ENCODE data around the gene ADAM15.

Gene ADAM15

GRCh38 chr1:155033524-155033923, 17.6 kb upstream of the ADAM15 start, which contains the start of the genes DCST1 and DCST2:
Gene DCST1, plus strand, starts transcription at chr1:155033824. Its CDS starts 213 bp downstream, at chr1:155034037.
Gene DCST2, minus strand, starts transcription at chr1:155033781. Its CDS starts 80 bp downstream, at chr1:155033701.
- DNase-seq = no peak

- DNase-seq = no peak
Measured at GRCh38 chr1:155034318-155035208, 16.6 kb upstream of the ADAM15 start.

GRCh38 chr1:155035936-155036335, 15.2 kb upstream of the ADAM15 start:
- no peak for DNase-seq

GRCh38 chr1:155037043-155037442, 14.1 kb upstream of the ADAM15 start:
- DNase-seq = no peak

GRCh38 chr1:155037851-155038441, 13.2 kb upstream of the ADAM15 start:
- DNase-seq = no peak

- DNase-seq = no peak
Measured at GRCh38 chr1:155038602-155039307, 12.4 kb upstream of the ADAM15 start.

- DNase-seq = no peak
Measured at GRCh38 chr1:155039308-155039669, 11.8 kb upstream of the ADAM15 start.

GRCh38 chr1:155040358-155041093, 10.6 kb upstream of the ADAM15 start:
- DNase-seq = no peak

GRCh38 chr1:155042789-155043188, 8.3 kb upstream of the ADAM15 start:
- DNase-seq = no peak

- DNase-seq = peak; percentile 14
Measured at GRCh38 chr1:155043301-155043702, 7.8 kb upstream of the ADAM15 start.

GRCh38 chr1:155043793-155044192, 7.3 kb upstream of the ADAM15 start:
- peak; percentile 18 for DNase-seq

GRCh38 chr1:155044365-155044764, 6.8 kb upstream of the ADAM15 start:
- no peak for DNase-seq

GRCh38 chr1:155044812-155045657, 6.1 kb upstream of the ADAM15 start:
- peak; percentile 73 for DNase-seq

- no peak for DNase-seq
Measured at GRCh38 chr1:155048449-155049334, 2.4 kb upstream of the ADAM15 start.

- peak; percentile 35 for DNase-seq
Measured at GRCh38 chr1:155049651-155050559, 1.2 kb upstream of the ADAM15 start.

- DNase-seq = no peak
Measured at GRCh38 chr1:155051342-155051776, 243 bp downstream of the ADAM15 start.

- DNase-seq = peak; percentile 68
Measured at GRCh38 chr1:155051777-155052398, 772 bp downstream of the ADAM15 start.

- DNase-seq = no peak
Measured at GRCh38 chr1:155052439-155053395, 1.6 kb downstream of the ADAM15 start.
